AML-193 (cell line): ENCODE measurements around the gene DLG2.
A peak's percentile ranks its signal among the peaks of the same experiment; 100 is the strongest.

Source experiments
- DNase-seq, 2 experiments: peaks; one replicate each; lab custom pipeline; 2025; lab: John Stamatoyannopoulos, UW

The DLG2 gene

GRCh38 chr11:83852775-83853442 is 1774.2 kb downstream of the DLG2 start:
- no peak for DNase-seq

DNA sequence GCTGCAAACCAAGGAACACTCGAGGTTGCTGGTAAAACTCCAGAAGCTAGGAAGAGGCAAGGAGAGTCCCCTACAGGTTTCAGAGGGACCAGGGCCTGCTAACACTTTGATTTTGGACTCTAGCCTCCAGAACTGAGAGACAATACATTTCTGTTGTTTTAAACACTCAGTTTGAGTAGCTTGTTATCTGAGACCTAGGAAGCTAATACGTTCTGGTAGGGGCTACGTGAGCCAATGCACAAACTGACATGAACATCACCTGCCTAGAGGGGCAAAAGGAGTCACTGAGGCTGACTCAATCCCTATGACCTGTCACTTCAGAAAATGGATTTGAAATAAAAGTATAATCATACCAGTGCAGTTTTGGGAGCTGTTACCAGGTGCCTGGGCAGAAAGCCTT is 1775.1 kb downstream of the DLG2 start:
- DNase-seq: no peak

DNA sequence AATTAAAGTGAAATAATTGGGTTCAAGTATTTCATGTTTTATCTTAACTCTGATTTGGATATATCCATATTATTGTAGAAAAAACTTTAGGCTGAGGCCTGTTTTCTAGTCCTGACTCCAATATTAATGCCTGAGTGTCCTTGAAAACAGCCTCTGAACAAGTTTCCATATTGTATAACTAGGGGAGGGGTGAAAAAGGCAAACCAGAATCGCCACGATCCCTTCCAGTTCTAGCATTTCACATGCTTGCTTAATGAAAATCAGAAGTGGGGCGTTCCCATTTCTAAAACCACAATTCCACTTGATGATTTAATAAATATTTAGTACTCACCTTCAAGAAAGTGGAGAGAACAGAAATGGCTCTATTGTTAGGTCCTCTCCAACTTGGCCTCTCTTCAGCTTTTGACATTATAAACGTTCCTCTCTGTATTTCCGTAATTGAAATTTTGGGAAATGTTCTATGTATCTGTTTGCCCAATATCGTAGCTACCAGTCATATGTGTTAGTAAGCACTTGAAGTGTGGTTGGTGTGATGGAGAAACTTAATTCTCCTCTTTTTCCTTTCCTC is 1779.6 kb downstream of the DLG2 start:
- DNase-seq: no peak

DNA sequence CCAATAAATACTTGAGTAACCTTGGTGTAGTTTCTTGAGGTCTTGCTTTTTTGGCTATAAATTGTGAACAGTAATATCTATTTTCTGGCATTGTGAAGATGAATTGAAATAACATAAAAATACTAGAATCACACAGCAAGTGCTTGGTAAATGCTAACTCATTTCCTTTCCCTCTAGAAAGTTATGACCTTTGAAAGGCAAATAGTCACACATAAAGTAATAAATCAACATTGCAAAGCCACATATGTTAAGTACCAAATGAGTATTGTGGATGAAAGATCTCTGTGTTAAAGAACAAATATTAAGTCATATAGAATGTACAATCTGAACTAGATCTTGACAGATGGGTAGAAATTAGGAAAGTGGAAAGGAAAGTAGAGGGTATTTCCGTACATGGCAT is 1781.3 kb downstream of the DLG2 start:
- DNase-seq: no peak

DNA sequence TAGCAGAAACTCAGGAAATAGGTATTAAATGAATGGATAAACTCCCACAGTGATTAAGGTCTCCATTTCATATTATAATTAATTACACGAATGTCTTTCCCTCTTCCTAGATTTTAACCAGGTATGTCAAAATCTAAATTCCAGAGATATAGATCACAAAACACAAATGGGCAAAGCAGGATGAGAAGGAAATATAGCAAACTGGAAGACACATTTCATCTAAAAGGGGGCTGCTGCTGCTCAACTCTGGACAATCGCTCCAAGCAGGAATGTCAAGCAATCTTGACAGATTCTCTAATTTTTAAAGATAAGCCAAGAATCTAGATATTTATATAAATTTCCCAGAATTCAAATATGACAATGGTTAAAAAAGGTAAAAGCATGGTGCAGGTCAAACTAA is 1786.8 kb downstream of the DLG2 start:
- DNase-seq: no peak

DNA sequence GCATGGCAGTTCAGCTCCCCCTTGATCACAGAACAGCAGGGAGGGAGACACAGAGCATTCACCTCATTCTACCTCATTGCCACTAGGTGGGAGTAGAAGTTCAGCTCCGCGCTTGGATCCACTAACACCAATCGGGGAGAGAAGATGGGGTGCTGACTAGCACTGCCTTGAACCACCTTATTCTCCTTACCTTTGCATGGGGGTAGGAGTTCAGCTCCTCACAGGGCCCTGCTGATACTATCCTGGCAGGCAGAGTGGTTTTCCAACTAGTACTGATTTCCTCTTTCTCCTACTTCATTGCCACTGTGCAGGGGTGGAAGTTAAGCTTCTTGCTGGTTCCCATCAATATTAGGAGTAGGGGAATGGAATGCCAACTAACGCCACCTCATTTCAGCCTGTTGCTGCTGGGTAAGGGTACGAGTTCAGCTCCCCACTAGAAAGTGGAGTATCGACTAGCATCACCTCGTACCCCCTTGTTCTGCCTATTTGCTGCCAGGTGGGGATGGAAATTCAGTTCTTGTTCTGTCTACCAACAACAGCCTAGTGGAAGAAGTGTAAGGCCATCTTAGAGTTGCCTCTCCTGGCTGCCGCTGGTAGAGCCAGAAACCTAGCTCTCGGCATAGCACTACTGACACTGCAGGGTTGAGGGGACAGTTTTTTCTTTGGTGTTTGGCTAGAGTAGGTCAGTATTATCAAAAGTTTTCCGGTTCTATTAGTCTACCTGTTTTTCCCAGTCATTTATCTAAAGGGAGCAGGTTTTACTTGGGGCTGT is 1790.1 kb downstream of the DLG2 start:
- DNase-seq: peak; percentile 29 to 35

DNA sequence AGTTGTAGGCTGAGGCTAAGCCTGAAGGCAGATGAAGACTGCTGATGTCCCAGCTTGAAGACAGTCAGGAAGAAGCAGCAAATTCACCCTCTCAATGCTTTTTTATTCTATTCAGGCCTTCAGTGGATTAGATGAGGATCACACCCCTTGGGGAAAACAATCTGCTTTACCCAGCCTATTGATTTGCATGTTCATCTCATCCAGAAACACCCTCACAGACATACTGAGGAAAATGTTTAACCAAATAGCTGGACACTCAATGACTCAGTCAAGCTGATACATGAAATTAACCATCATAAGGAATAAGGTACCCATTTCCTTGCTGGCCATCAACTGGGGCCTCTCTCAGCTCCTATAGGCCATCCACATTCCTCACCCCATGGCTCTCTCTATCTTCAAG is 1791.1 kb downstream of the DLG2 start:
- no peak for DNase-seq

DNA sequence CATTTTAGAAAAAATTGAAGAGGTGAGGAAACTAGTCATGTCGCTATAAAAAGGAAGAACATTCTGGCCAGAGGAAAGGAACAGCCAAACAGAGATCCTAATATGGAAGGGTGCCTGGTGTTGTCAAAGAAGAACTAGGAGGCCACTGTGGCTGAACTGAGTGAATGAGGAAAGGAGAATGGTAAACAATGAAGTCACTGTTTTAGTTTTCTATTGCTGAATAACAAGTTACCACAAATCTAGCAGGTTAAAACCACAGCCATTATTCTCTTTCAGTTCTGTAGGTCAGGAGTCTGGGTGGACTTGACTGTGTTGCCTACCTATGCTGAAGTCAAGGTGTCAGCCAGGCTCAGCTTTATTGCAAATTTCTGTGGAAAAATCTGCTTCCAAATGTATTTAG is 1791.7 kb downstream of the DLG2 start:
- DNase-seq: no peak

- DNase-seq: no peak
Measured at GRCh38 chr11:83831929-83832328, 1795.2 kb downstream of the DLG2 start.

DNA sequence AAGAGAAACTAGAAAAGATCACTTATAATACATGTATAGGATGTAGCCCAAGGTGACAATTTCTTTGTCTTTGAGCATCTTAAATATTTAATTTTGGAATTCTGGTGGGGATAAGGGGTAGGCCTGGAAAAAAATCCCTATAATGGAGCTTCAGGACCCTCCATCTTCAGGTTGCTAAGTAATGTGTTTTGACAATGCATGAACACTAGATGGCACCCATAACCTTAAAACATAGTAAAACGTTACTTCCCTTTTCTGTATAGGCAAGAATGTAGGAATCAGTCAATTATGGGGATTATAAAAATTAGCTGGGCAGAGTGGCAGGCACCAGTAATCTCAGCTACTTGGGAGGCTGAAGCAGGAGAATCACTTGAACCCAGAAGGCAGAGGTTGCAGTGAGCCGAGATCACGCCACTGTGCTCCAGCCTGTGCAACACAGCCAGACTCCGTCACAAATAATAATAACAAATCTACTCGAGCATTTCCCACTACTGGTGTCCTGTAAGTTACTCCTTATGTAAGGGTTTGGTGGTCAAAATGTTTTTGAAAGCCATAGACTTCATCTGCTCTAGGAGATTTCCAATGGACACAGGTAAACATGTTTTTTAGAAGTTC is 1799.1 kb downstream of the DLG2 start:
- DNase-seq: peak; percentile 40 to 52

DNA sequence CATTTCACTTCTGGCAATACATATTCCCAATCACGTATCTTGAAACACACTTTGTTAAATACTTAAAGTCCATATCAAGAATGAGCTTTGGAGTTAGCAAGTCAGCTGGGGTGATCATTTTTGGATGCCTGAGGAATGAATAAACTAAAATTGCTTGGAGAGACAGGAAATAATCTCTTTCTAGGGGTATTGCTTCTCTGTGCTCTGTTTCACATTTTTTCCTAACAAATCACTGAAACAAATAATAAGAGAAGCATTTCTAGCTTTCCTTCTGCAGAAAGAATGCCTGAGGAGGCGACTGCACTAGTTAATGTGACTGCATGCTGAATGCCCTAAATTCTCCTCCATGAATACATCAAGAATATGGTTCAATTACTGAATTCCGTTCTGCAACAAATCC is 1799.6 kb downstream of the DLG2 start:
- DNase-seq: no peak

DNA sequence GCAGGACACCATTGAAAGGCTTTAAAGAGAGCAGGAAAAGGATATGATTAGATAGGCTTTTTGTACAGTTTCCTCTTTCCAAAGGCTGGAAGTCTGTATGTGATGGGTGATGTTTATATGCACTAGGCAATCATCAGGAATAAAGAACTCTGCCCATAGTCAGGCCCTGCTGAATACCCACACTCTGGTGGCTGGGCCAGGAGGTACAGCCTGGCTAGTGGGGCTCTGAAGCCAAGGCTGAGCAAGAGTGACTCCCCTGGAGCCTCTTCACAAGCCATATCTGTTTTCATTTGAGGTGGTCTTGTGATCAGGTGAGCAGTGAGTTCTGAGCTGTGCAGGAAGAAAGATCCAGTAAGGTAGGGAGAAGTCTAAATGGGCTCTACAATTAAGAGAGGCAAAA is 1801.1 kb downstream of the DLG2 start:
- no peak for DNase-seq

DNA sequence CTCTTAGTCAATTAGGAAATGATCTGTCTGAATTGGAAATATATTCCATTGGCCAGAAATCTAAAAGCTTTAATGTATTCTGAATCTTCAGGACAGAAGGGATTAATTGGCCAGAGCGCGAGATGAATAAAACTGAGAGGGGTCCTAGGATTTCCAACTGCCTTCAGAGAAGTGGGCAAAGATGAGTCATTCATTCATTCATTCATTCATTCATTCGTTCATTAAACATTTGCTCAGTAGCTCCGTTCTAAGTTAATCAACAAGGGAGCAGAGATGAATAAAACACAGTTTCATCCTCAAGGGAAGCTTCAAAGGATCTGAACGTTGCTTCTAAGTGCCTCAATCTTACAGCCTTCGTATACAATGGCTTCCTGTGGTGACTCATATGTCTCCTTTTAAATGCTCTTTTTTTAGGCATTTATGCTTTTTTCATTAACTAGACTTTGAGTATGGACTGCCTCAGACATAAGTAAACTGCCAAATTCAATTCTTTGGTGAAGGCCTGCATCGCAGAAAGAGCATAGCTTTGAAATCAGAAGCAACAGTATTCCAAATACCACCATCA is 1803.6 kb downstream of the DLG2 start:
- no peak for DNase-seq

- DNase-seq: peak; percentile 45 to 49
Measured at GRCh38 chr11:83819931-83820549, 1807.1 kb downstream of the DLG2 start.

- DNase-seq: no peak
Measured at GRCh38 chr11:83818349-83818748, 1808.8 kb downstream of the DLG2 start.

DNA sequence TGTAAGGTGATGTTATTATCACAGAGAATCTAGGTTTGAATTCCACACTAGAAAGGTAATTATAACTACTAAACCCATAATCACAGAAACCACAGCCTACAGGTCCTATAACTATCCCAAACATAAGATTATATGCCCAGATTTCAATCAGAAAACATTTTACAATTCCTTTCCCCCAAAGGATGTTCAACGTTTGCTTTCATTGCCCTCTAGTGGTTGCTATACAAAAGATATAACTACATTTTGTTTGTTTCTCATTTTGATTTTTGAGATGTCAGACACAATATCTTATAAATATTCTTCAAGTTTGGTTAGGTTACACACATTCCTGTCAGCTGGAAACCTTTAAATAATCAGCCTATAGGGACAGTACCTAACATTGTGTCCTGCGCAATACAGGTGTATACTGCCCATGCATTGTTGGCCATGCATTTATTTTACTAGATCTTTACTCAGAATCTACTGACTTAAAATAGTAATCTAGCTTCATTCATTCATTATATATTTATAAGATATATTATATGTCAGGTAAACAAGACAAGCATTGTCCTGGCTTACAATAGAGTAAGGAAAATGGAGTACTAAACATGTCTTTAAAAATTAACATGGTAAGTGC is 1810.5 kb downstream of the DLG2 start:
- peak; percentile 11 to 14 for DNase-seq

DNA sequence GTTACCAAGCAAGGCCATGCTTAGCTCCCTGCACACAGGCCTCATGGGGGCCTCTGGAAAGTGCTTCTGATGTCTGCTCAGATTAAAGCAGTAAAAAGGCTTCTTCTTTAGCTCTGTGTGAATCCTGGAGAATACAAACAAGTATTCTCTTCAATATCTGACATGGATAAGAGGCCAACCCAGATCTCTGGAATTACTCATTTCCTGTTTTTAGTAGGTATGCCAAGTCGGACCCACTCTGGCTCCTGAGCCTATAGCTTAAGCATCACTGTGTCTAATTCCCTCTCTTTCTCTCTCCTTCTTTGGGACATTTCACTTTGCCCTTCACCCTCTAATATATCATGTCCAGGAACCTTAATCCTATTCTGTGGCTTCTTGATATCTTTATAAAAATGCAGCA is 1811.4 kb downstream of the DLG2 start:
- no peak for DNase-seq

- no peak for DNase-seq
Measured at GRCh38 chr11:83813296-83813695, 1813.8 kb downstream of the DLG2 start.

DNA sequence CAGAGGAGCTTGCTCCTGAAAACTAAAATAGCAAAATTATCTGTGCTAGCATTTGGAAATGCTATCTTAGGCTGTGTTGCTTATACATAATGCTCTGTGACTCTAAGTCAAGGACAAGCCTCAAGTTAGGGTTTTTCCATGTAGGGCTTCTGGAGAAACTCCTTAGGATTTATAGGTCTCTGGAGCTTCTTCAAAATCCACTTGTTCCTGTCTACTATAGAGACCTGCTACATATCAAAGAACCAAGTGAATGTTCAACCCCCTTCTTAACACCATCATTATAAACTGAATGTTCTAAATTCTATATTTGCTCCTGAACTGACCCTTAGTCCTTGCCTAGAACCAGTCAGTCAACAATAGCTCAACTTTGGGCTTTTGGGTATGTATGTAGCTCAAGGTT is 1817.9 kb downstream of the DLG2 start:
- no peak for DNase-seq

DNA sequence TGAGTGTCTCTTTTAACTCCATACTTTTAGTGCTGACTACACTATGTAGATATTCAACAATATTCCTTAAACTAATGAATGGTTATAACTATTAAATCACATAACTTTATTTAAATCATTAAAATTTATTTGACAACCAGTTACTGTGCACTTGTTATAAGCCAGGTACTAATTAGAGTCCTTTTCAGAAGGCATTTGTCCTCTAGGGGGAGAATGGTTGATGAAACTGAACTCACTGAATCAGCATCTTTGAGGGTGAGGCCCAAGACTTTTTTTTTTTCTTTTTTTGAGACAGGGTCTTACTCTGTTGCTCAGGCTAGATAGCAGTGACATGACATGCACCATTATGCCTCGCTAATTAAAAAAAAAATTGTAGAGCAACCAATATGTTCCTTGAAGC is 1825.3 kb downstream of the DLG2 start:
- peak in 1 of 2 experiments; percentile 0 for DNase-seq

GRCh38 chr11:83793310-83793709 is 1833.8 kb downstream of the DLG2 start:
- DNase-seq: no peak

DNA sequence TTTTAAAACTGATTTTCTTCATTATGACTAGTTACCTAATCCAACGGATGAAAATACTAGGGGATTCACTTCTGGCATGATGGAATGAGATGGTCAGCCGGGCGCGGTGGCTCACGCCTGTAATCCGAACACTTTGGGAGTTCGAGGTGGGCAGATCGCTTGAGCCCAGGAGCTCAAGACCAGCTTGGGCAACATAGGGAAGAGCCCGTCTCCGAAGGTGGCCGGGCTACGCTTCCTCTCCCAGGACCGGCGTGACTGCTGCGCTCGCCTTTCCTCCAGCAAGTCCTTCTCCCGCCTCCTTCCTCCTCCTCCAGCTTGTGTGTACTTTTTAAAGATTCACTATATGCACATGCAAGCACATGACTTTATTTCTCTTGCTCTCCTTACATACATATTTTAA is 1835.6 kb downstream of the DLG2 start:
- DNase-seq: no peak
